ENCODE data around the gene CWC15. TPM values are rescaled to one million over a fixed set of nuclear protein-coding genes. Genes with fewer than 3 reads are reported as not detected.

The CWC15 gene
- total and polyA plus RNA-seq, 2 donors (not counting 3 experiments of a cell fraction or from before 2014, with no cell fraction given): 16.9 to 72.0 TPM

DNA sequence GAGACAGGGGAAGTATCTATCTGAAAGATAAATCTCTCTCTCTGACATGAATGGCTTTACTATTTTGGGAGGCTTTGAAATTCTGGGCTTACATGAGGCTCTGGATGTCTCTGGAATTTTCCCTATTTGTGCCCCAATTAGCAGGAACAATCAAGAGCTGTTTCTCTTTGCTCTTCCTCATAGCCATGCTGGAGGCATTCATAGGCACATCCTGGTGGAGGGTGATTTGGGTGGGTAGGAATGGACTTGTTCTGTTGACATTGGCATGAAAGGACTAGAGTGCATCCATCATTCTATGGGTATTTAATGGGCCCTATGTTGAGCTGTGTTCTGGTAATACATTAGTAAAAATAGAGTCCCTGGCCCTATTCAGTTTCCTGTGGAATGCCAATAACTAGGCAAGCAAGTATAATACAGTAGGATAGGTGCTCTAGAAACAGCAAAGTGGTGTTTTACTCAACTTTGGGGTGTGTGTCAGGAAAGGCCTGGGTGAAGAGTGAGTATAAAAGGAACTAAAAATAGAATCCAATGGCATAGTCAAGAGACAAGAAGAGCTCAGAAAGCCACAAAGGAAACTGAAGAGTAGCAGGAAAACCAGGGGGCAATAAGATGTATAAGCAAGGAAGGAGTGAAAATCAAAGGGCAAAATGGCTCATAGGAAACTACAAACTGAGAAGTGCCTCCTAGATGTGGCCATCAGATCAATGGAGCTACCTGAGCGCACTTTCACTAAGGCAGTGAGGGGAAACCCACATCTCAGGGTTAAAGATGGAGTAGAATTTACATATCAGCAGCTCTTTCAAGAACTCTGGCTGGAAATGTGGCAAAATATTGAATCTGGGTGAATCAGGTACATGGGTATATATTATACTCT, 45.0 kb downstream of the CWC15 start:
- FAIRE-seq: no peak
- no peaks in the 10 kb centered on the region for H3K9me3 ChIP-seq (replicated peaks; ENCODE audit: control insufficient read depth, insufficient read depth, low read length)
- BruUV-seq (replicated peaks): no TSS peak
- H3K27me3 ChIP-seq (ENCODE audit: control insufficient read depth in 2 of 2, insufficient read depth in 2 of 2, low read length in 2 of 2): no peaks in the 10 kb centered on the region
- no peaks in the 10 kb centered on the region for H3K79me2 ChIP-seq (ENCODE audit: control insufficient read depth, insufficient read depth, low read length)
- no peaks in the 10 kb centered on the region for H3K36me3 ChIP-seq (ENCODE audit: control insufficient read depth in 2 of 2, extremely low read depth in 1 of 2, insufficient read depth in 2 of 2, low read length in 2 of 2)
- no peak overlapping the region for H2AFZ ChIP-seq (ENCODE audit: low read depth, low read length)
- ChIA-PET POLR2A (no interaction called here), CTCF (interaction anchor here (1.2 kb wide), 1 partner anchor 187 kb away, joined by 3 read pairs; no protein-coding TSS in a partner anchor)
- peaks cover 48% of the 10 kb centered on the region for H3K4me1 ChIP-seq (ENCODE audit: control insufficient read depth, extremely low read depth, insufficient read depth, low read length)
- H4K20me1 ChIP-seq (replicated peaks; ENCODE audit: control insufficient read depth, extremely low read depth, insufficient read depth, low read length): no peaks in the 10 kb centered on the region
- no peak overlapping the region for H3K4me3 ChIP-seq (replicated peaks in 1 of 3; ENCODE audit: insufficient read depth in 1 of 3, low read depth in 1 of 3, low read length in 3 of 3)
- no peaks in the 10 kb centered on the region for H3K9me1 ChIP-seq (replicated peaks; ENCODE audit: control insufficient read depth, extremely low read depth, insufficient read depth, low read length)
- DNase-seq (ENCODE audit: low read depth, low spot score): peak; percentile 20
- no peak overlapping the region for H3K9ac ChIP-seq (replicated peaks; ENCODE audit: extremely low read depth, insufficient read depth, low read length)
- H3K27ac ChIP-seq (ENCODE audit: insufficient read depth, low read depth, low read length): peak overlapping the region; percentile 92
- no peak for TF ChIP-seq POLR2AphosphoS5 (IDR thresholded peaks at IDR 0.05; ENCODE audit: insufficient read depth, low read depth, low read length)
- TF ChIP-seq GATA2 (IDR thresholded peaks at IDR 0.05; ENCODE audit: insufficient read depth, insufficient read length, low read depth, low read length): no peak
- TF ChIP-seq MYC (IDR thresholded peaks at IDR 0.05; ENCODE audit: low read depth, low read length): no peak
- no peak for TF ChIP-seq FOS (IDR thresholded peaks at IDR 0.05; ENCODE audit: borderline replicate concordance, insufficient read depth, low read length)
- TF ChIP-seq EZH2 (IDR thresholded peaks at IDR 0.05; ENCODE audit: borderline replicate concordance, low read depth, low read length, severe bottlenecking): no peak
- TF ChIP-seq, protein P1, sequence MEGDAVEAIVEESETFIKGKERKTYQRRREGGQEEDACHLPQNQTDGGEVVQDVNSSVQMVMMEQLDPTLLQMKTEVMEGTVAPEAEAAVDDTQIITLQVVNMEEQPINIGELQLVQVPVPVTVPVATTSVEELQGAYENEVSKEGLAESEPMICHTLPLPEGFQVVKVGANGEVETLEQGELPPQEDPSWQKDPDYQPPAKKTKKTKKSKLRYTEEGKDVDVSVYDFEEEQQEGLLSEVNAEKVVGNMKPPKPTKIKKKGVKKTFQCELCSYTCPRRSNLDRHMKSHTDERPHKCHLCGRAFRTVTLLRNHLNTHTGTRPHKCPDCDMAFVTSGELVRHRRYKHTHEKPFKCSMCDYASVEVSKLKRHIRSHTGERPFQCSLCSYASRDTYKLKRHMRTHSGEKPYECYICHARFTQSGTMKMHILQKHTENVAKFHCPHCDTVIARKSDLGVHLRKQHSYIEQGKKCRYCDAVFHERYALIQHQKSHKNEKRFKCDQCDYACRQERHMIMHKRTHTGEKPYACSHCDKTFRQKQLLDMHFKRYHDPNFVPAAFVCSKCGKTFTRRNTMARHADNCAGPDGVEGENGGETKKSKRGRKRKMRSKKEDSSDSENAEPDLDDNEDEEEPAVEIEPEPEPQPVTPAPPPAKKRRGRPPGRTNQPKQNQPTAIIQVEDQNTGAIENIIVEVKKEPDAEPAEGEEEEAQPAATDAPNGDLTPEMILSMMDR (IDR thresholded peaks at IDR 0.05; ENCODE audit: extremely low read depth in 1 of 2, insufficient read depth in 1 of 2, low read depth in 1 of 2, low read length in 2 of 2): no peak
- TF ChIP-seq, protein P2, sequence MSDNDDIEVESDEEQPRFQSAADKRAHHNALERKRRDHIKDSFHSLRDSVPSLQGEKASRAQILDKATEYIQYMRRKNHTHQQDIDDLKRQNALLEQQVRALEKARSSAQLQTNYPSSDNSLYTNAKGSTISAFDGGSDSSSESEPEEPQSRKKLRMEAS (IDR thresholded peaks at IDR 0.05; ENCODE audit: insufficient read depth, insufficient read length): no peak
- TF ChIP-seq JUN (IDR thresholded peaks at IDR 0.05; ENCODE audit: borderline replicate concordance, insufficient read depth, insufficient read length, low read depth): no peak
- no peak for TF ChIP-seq POLR2A (IDR thresholded peaks at IDR 0.05; ENCODE audit: low read depth, low read length)
- intact Hi-C loops (cut with micrococcal nuclease): loop anchor here (5.0 kb wide), 1 partner anchor 39 kb away; no protein-coding TSS in a partner anchor
- dilution Hi-C loops (cut with MboI; ENCODE audit: extremely low pct_ligation_motif_present, low sequenced_read_pairs): no loop called here
- no peak overlapping the region for H3K4me2 ChIP-seq (ENCODE audit: insufficient read depth, low read length)

Data from endothelial cell of umbilical vein (primary cell).